Upper lobe of right lung (tissue), 1 donor: Measurements from ENCODE around the gene WWOX. TPM values are rescaled to one million over a fixed set of nuclear protein-coding genes. Genes with fewer than 3 reads are reported as not detected.
A peak's percentile ranks its signal among the peaks of the same experiment; 100 is the strongest.

Experiments
- ATAC-seq: fragments of 200-7000 bp; cut with Tn5 transposase; one replicate; pipeline ENCODE4 v1.9.1; 2020; ENCODE audit warnings: mild to moderate bottlenecking, moderate library complexity
- DNase-seq: peaks from one replicate; pipeline ENCODE4 v3.0.0-alpha.2; 2020
- H3K27ac ChIP-seq: fragments of 200-600 bp; one replicate; pipeline ENCODE4 v1.8.0; 2022
- H3K27me3 ChIP-seq: fragments of 200-600 bp; one replicate; pipeline ENCODE4 v1.8.0; 2022; ENCODE audit warnings: mild to moderate bottlenecking
- H3K36me3 ChIP-seq: fragments of 200-600 bp; one replicate; pipeline ENCODE4 v1.8.0; 2022
- H3K4me1 ChIP-seq: fragments of 200-600 bp; one replicate; pipeline ENCODE4 v1.8.0; 2022
- H3K4me3 ChIP-seq: fragments of 200-600 bp; one replicate; pipeline ENCODE4 v1.8.0; 2022; ENCODE audit warnings: mild to moderate bottlenecking
- H3K9me3 ChIP-seq: fragments of 200-600 bp; one replicate; pipeline ENCODE4 v1.8.0; 2022
- CTCF ChIP-seq: fragments of 200-600 bp; IDR thresholded peaks from one replicate; pipeline ENCODE4 v1.8.0; 2022; ENCODE audit warnings: antibody characterized with exemption
- intact Hi-C: fragments of 100-400 bp; cut with DNase I; formaldehyde crosslinking; loops from one replicate; pipeline ENCODE4 v1.11.0; 2022
- total RNA-seq: library from RNA; stranded (reverse); fragmentation: NEBNext Ultra II Directional; extraction: Animal tissue kit (Norgen Biotek cat#: 25700); gene quantifications from one replicate; pipeline ENCODE4 v1.2.1, GENCODE V29; 2021
- donor health status: DM: no; HTN: yes; CAD: no; lungs with severe emphysema.

Gene WWOX
- total RNA-seq, 1 donor from 2014 or later: 17.0 TPM

GRCh38 chr16:79124016-79124756, 1024.7 kb downstream of the WWOX start:
- ATAC-seq: no peak
- Histone ChIP-seq H3K4me1 (no peaks in the 10 kb centered on the region), H3K4me3 (no peak overlapping the region), H3K36me3 (no peaks in the 10 kb centered on the region), H3K9me3 (no peaks in the 10 kb centered on the region), H3K27ac (no peak overlapping the region), H3K27me3 (no peaks in the 10 kb centered on the region)
- TF ChIP-seq CTCF: no peak
- intact Hi-C loops: no loop called here
- no peak for DNase-seq

- H3K27ac ChIP-seq: no peak overlapping the region
- intact Hi-C loops: no loop called here
- no peaks in the 10 kb centered on the region for H3K9me3 ChIP-seq
- no peaks in the 10 kb centered on the region for H3K4me1 ChIP-seq
- no peak for TF ChIP-seq CTCF
- no peak overlapping the region for H3K4me3 ChIP-seq
- H3K27me3 ChIP-seq: no peaks in the 10 kb centered on the region
- DNase-seq (no peak), ATAC-seq (peak; percentile 57)
- no peaks in the 10 kb centered on the region for H3K36me3 ChIP-seq
Measured at GRCh38 chr16:79127766-79128165, 1028.3 kb downstream of the WWOX start.

GRCh38 chr16:79128706-79129105, 1029.3 kb downstream of the WWOX start:
- H3K4me1 ChIP-seq: no peaks in the 10 kb centered on the region
- no peak overlapping the region for H3K27ac ChIP-seq
- DNase-seq (no peak), ATAC-seq (no peak)
- no peaks in the 10 kb centered on the region for H3K36me3 ChIP-seq
- no peak overlapping the region for H3K4me3 ChIP-seq
- no peaks in the 10 kb centered on the region for H3K27me3 ChIP-seq
- no peaks in the 10 kb centered on the region for H3K9me3 ChIP-seq
- TF ChIP-seq CTCF: no peak
- intact Hi-C loops: no loop called here

GRCh38 chr16:79130616-79131015, 1031.2 kb downstream of the WWOX start:
- H3K27me3 ChIP-seq: no peaks in the 10 kb centered on the region
- no peak overlapping the region for H3K27ac ChIP-seq
- no peak for ATAC-seq
- no peaks in the 10 kb centered on the region for H3K4me1 ChIP-seq
- H3K4me3 ChIP-seq: no peak overlapping the region
- H3K9me3 ChIP-seq: no peaks in the 10 kb centered on the region
- no peaks in the 10 kb centered on the region for H3K36me3 ChIP-seq
- no peak for TF ChIP-seq CTCF
- intact Hi-C loops: no loop called here
- DNase-seq: no peak

- no peak for DNase-seq
- ATAC-seq: no peak
- Histone ChIP-seq H3K27ac (no peak overlapping the region), H3K4me1 (no peaks in the 10 kb centered on the region), H3K9me3 (no peaks in the 10 kb centered on the region), H3K27me3 (no peaks in the 10 kb centered on the region), H3K4me3 (no peak overlapping the region), H3K36me3 (no peaks in the 10 kb centered on the region)
- TF ChIP-seq CTCF: no peak
- intact Hi-C loops: no loop called here
Measured at GRCh38 chr16:79131321-79132075, 1032.0 kb downstream of the WWOX start.
